T-helper 1 cell treated with Interleukin-12 subunit alpha and Interleukin-12 subunit beta and Interleukin-4 antibody, amounts not matched to agents 30 μg/mL and 1 μg/mL, for 36 hours (primary cell): Measurements from ENCODE around the gene FAM184A.

Experiments used
- H3K27ac Mint-ChIP-seq: one replicate; pipeline ENCODE4 v1.8.0; 2021; ENCODE audit warnings: mild to moderate bottlenecking, mixed read lengths
- H3K27me3 Mint-ChIP-seq: one replicate; pipeline ENCODE4 v1.8.0; 2021; ENCODE audit warnings: low read depth, mixed read lengths
- H3K36me3 Mint-ChIP-seq: one replicate; pipeline ENCODE4 v1.8.0; 2021; ENCODE audit warnings: low read depth, mixed read lengths
- H3K4me1 Mint-ChIP-seq: one replicate; pipeline ENCODE4 v1.8.0; 2021; ENCODE audit warnings: low read depth, mixed read lengths
- H3K4me3 Mint-ChIP-seq: one replicate; pipeline ENCODE4 v1.8.0; 2021; ENCODE audit warnings: mild to moderate bottlenecking, moderate library complexity, mixed read lengths
- H3K9me3 Mint-ChIP-seq: one replicate; pipeline ENCODE4 v1.8.0; 2021; ENCODE audit warnings: mixed read lengths

The FAM184A gene

GRCh38 chr6:118930680-118931079 is 147.8 kb downstream of the FAM184A start:
- H3K36me3 Mint-ChIP-seq: peaks cover 31% of the 10 kb centered on the region
- H3K4me1 Mint-ChIP-seq: peaks cover 17% of the 10 kb centered on the region
- no peaks in the 10 kb centered on the region for H3K9me3 Mint-ChIP-seq
- H3K27me3 Mint-ChIP-seq: no peaks in the 10 kb centered on the region
- no peak overlapping the region for H3K27ac Mint-ChIP-seq
- no peak overlapping the region for H3K4me3 Mint-ChIP-seq

- Mint-ChIP-seq H3K36me3 (peaks cover 50% of the 10 kb centered on the region), H3K27ac (no peak overlapping the region), H3K4me3 (no peak overlapping the region), H3K4me1 (no peaks in the 10 kb centered on the region), H3K9me3 (no peaks in the 10 kb centered on the region), H3K27me3 (no peaks in the 10 kb centered on the region)
Observed at GRCh38 chr6:118923035-118923434, 155.4 kb downstream of the FAM184A start.

- Mint-ChIP-seq H3K27me3 (no peaks in the 10 kb centered on the region), H3K9me3 (no peaks in the 10 kb centered on the region), H3K4me1 (no peaks in the 10 kb centered on the region), H3K27ac (no peak overlapping the region), H3K36me3 (peaks cover 48% of the 10 kb centered on the region), H3K4me3 (no peak overlapping the region)
Observed at GRCh38 chr6:118921084-118921483, 157.4 kb downstream of the FAM184A start.

- H3K4me3 Mint-ChIP-seq: no peak overlapping the region
- H3K27ac Mint-ChIP-seq: no peak overlapping the region
- H3K36me3 Mint-ChIP-seq: peaks cover 52% of the 10 kb centered on the region
- no peaks in the 10 kb centered on the region for H3K27me3 Mint-ChIP-seq
- H3K4me1 Mint-ChIP-seq: no peaks in the 10 kb centered on the region
- no peaks in the 10 kb centered on the region for H3K9me3 Mint-ChIP-seq
Observed at GRCh38 chr6:118918329-118918725, 160.1 kb downstream of the FAM184A start.

GRCh38 chr6:118917546-118918328 is 160.7 kb downstream of the FAM184A start:
- Mint-ChIP-seq H3K9me3 (no peaks in the 10 kb centered on the region), H3K27me3 (no peaks in the 10 kb centered on the region), H3K4me3 (no peak overlapping the region), H3K4me1 (no peaks in the 10 kb centered on the region), H3K27ac (no peak overlapping the region), H3K36me3 (peaks cover 57% of the 10 kb centered on the region)

- Mint-ChIP-seq H3K27ac (no peak overlapping the region), H3K9me3 (no peaks in the 10 kb centered on the region), H3K27me3 (no peaks in the 10 kb centered on the region), H3K4me1 (peaks cover 2% of the 10 kb centered on the region), H3K4me3 (no peak overlapping the region), H3K36me3 (peaks cover 44% of the 10 kb centered on the region)
Observed at GRCh38 chr6:118914598-118914997, 163.9 kb downstream of the FAM184A start.

- H3K9me3 Mint-ChIP-seq: no peaks in the 10 kb centered on the region
- H3K4me3 Mint-ChIP-seq: no peak overlapping the region
- H3K36me3 Mint-ChIP-seq: peaks cover 52% of the 10 kb centered on the region
- H3K27me3 Mint-ChIP-seq: no peaks in the 10 kb centered on the region
- H3K27ac Mint-ChIP-seq: no peak overlapping the region
- peaks cover 4% of the 10 kb centered on the region for H3K4me1 Mint-ChIP-seq
Observed at GRCh38 chr6:118913161-118913560, 165.3 kb downstream of the FAM184A start.

GRCh38 chr6:118912646-118913045 is 165.8 kb downstream of the FAM184A start:
- H3K27me3 Mint-ChIP-seq: no peaks in the 10 kb centered on the region
- peaks cover 48% of the 10 kb centered on the region for H3K36me3 Mint-ChIP-seq
- peaks cover 4% of the 10 kb centered on the region for H3K4me1 Mint-ChIP-seq
- H3K27ac Mint-ChIP-seq: no peak overlapping the region
- H3K4me3 Mint-ChIP-seq: no peak overlapping the region
- H3K9me3 Mint-ChIP-seq: no peaks in the 10 kb centered on the region
